Ishikawa (cell line): ENCODE measurements around the gene TRAK2.

ENCODE experiments used
- CEBPB ChIP-seq: IDR thresholded peaks from 2 replicates; pipeline ENCODE4 v1.6.1; 2012
- CREB1 ChIP-seq: IDR thresholded peaks from 2 replicates; pipeline ENCODE4 v1.6.1; 2012; ENCODE audit warnings: low read depth

DNA sequence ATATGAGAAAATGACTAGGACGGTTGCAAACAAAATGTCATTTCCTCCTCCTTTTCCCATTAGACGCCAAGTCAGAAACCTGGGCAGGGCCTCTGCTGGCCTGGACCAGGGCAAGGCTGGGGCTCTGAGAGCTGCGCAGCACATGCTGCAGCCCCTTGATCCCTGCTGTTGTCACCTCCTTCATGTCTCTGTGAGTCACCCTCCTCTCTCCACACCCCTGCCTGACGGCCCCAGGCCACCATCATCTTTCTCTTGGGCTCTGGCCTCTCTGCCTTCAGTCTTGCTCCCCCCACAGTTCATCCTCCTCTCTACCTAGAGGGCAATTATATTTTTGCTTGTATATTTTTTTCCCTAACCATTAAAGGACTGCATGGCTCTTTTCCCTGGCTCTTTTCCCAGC is 104.1 kb downstream of the TRAK2 start:
- TF ChIP-seq CEBPB (no peak), CREB1 (no peak)
